ENCODE data around the gene KRTAP4-8.
"Not testable (repeated sequence)": the region's sequence is repeated elsewhere in the genome, so short reads cannot be mapped to it uniquely, and the experiment has no call there.

Gene KRTAP4-8

GRCh38 chr17:41073676-41074075 is 24.3 kb downstream of the KRTAP4-8 start:
- H3K4me3 ChIP-seq (ENCODE audit: low read depth, low read length): no peak overlapping the region
- TF ChIP-seq, protein P1, sequence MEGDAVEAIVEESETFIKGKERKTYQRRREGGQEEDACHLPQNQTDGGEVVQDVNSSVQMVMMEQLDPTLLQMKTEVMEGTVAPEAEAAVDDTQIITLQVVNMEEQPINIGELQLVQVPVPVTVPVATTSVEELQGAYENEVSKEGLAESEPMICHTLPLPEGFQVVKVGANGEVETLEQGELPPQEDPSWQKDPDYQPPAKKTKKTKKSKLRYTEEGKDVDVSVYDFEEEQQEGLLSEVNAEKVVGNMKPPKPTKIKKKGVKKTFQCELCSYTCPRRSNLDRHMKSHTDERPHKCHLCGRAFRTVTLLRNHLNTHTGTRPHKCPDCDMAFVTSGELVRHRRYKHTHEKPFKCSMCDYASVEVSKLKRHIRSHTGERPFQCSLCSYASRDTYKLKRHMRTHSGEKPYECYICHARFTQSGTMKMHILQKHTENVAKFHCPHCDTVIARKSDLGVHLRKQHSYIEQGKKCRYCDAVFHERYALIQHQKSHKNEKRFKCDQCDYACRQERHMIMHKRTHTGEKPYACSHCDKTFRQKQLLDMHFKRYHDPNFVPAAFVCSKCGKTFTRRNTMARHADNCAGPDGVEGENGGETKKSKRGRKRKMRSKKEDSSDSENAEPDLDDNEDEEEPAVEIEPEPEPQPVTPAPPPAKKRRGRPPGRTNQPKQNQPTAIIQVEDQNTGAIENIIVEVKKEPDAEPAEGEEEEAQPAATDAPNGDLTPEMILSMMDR (IDR thresholded peaks at IDR 0.05; ENCODE audit: borderline replicate concordance, insufficient read depth, low read depth, low read length): no peak

DNA sequence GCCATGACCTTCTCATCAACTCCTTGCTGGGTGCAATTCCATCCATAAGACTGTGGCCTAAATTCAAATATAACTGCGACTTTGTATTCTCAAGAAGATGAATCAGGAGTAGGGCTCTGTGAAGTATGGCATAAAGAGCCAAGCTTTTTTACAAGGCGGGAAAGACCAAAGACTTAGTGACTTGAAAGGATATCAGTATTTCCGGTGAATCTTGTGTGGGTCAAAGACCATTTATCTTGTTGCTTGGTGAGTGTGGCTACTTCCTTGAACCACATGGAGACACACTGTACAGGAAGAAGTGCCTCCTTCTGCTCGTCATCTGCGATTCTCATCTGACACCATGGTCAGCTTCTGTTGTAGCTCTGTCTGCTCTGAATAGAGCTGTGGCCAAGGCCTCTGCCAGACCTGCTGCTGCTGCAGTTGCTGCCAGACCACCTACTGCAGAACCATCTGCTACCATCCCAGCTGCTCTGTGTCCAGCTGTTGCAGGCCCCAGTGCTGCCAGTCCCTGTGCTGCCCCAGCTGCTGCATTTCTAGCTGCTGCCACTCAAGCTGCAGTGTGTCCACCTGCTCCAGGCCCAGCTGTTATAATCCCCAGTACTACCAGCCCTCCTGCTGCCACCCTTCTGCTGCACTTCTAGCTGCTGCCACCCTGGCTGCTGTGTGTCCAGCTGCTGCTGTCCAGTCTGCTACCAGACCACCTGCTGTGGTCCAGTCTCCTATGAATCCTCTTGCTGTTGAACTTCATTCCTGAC is 26.2 kb downstream of the KRTAP4-8 start:
- H3K4me3 ChIP-seq (ENCODE audit: low read depth, low read length): no peak overlapping the region
- TF ChIP-seq, protein P1 (IDR thresholded peaks at IDR 0.05; ENCODE audit: borderline replicate concordance, insufficient read depth, low read depth, low read length): no peak

DNA sequence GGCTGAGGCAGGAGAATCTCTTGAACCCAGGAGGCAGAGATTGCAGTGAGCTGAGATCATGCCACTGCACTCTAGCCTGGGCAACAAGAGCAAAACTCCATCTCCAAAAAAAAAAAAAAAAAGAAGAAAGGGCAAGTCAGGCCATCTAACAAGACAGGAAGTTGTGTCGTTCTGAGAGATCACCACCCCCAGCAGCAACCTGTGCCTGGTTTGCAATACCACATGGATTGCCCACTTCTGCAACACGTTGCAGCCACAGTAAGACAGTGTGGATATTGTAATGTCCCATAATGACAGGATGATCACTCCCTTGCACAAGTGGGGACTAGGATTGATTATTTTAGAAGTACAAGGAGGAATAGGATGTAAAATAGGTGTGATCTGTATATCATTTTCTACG is 28.9 kb downstream of the KRTAP4-8 start:
- no peak overlapping the region for H3K4me3 ChIP-seq (ENCODE audit: low read depth, low read length)
- TF ChIP-seq, protein P1 (IDR thresholded peaks at IDR 0.05; ENCODE audit: borderline replicate concordance, insufficient read depth, low read depth, low read length): no peak

DNA sequence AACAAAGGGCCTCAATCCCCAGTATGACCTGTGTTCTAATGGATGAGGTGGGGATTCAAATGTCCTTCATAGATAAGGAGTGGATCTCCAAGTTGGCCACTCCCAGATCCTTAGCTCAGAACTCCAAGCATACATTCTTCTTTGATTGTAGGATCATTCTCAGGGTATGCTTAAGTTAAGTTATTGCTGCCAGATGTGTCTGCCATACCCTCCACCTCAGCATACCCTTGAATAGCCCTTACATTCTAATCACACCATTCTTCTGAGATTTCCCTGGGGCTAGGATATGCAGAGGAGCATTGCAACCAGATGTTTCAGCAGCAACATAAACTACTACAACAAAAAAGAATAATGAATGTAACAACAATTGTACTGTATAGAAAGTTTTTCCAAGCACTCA is 30.7 kb downstream of the KRTAP4-8 start:
- TF ChIP-seq, protein P1 (IDR thresholded peaks at IDR 0.05; ENCODE audit: borderline replicate concordance, insufficient read depth, low read depth, low read length): no peak

DNA sequence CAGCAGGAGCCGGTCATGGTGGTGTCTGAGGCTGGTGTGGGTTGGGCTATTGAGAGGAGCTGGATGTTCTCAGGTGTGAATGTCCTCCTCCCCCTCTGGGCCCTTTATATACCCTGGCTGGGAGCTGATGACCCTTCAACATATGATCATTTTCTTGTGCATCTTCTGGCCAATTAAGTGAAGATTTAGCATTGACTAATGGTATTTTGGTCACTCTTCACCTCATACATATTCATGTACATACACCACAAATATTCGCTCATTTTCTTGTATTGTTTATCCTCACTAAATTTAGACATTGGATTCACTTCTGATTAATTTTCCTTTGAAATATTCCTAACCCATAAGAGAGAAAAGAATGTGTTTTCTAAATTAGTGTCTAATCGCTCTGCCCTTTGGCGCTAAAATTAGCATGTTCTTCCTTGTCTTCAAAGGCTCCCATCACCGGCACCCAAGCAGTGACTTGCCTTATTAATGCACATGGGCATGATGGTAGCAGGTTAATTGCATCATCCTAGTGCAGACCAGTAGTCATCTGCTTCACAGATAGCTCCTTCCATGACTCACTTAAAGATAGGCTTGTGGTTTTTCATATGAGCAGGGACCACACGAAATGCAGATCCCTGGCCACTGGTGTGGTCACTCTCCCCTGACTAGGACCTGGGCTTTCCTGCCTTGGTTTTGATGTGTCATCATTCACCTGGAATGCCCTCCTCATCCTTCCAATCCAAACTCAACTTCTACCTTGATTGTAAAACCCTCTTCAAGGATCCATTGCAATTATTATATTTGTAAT is 31.9 kb downstream of the KRTAP4-8 start, which contains the start of gene KRTAP2-4:
TSS of gene KRTAP2-4 (minus strand) at position 51 of the 796 bp plus-strand sequence. CDS start at position 17, 34 bp downstream.
- TF ChIP-seq, protein P1 (IDR thresholded peaks at IDR 0.05; ENCODE audit: borderline replicate concordance, insufficient read depth, low read depth, low read length): no peak
- H3K4me3 ChIP-seq (ENCODE audit: low read depth, low read length): no peak within 1 kb of the TSS

More for the DNA sequence above, 30.7 kb downstream of the KRTAP4-8 start:
- H3K4me3 ChIP-seq (ENCODE audit: low read depth, low read length): no peak overlapping the region

DNA sequence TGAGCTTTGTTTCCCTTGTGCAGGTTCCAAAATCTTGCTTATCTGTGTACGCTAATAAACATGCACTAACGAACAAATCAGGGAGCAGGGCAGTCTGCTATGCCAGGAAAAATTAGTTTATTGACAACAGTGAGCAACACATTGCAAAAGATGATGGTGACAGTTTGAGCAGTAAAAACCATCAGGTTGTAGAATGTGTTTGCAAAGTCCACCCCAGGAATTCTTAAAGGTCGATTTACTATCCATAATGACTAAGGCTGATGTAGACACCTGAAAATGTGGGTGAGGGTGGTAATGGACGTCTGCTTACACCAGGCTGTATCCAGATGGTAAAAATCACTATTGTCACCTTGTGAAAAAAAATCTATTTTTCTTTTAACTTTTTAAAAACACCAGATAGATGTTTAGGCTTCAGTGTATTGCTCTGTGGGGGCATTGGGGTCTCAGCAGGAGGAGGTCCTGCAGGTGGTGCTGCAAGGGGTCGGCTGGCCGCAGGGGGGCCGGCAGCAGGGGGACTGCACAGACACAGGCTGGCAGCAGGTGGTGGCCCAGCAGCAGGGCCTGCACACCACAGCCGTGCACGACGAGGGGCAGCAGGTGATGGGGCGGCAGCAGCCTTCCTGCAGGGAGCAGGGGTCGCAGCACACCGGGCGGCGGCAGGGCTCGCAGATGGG is 32.8 kb downstream of the KRTAP4-8 start:
- not testable (repeated sequence) for H3K4me3 ChIP-seq (ENCODE audit: low read depth, low read length)

GRCh38 chr17:41064301-41064700 is 33.6 kb downstream of the KRTAP4-8 start:
- no peak overlapping the region for H3K4me3 ChIP-seq (ENCODE audit: low read depth, low read length)
- TF ChIP-seq, protein P1 (IDR thresholded peaks at IDR 0.05; ENCODE audit: borderline replicate concordance, insufficient read depth, low read depth, low read length): no peak

Data from GM12875 (cell line).